Loucy (cell line): ENCODE results near the gene TTLL5.

ENCODE experiments used
- CTCF ChIP-seq: fragments of 200-600 bp; sonication (generic); conservative IDR thresholded peaks from 2 replicates; pipeline ENCODE4 v1.5.1; 2014; ENCODE audit warnings: mild to moderate bottlenecking, antibody characterized with exemption, low read length
- EZH2phosphoT487 ChIP-seq: fragments of 200-600 bp; IDR thresholded peaks from 2 replicates; pipeline ENCODE4 v1.6.1; 2018; ENCODE audit warnings: antibody characterized with exemption, mild to moderate bottlenecking, moderate library complexity, borderline replicate concordance

GRCh38 chr14:75720842-75721498, 59.9 kb downstream of the TTLL5 start:
- TF ChIP-seq CTCF (no peak), EZH2phosphoT487 (no peak)
